HEK293 (cell line): ENCODE results near the gene ICAM2.

Experiments
- CTCF ChIA-PET: fragments of 350-600 bp; formaldehyde crosslinking; extraction: SDS; loops from one replicate; lab custom pipeline; 2021; ENCODE audit warnings: antibody characterized with exemption; lab: Yijun Ruan, JAX
- POLR2A ChIA-PET: fragments of 300-600 bp; formaldehyde crosslinking; extraction: SDS; loops from one replicate; lab custom pipeline; 2020; ENCODE audit warnings: antibody characterized with exemption, inconsistent platforms; lab: Yijun Ruan, JAX
- H3K27ac ChIP-seq: fragments of 200-500 bp; sonication (Bioruptor generic); 2 replicates; pipeline ENCODE4 v1.5.1; 2014; ENCODE audit warnings: low read depth, low read length, control low read depth, inconsistent platforms; ENCODE audit errors: extremely low read depth
- H3K36me3 ChIP-seq, 2 experiments: fragments of 200-500 bp in 1 of 2; sonication (Bioruptor generic) in 1 of 2; 1 replicate in 1 of 2; 2 replicates in 1 of 2; pipeline ENCODE4 v1.5.1; 2014 to 2017; ENCODE audit warnings: inconsistent platforms in 2 of 2, low read length in 2 of 2; ENCODE audit not compliant: control insufficient read depth in 2 of 2, insufficient read depth in 1 of 2
- H3K4me1 ChIP-seq: fragments of 200-500 bp; sonication (Bioruptor generic); 2 replicates; pipeline ENCODE4 v1.5.1; 2014; ENCODE audit warnings: mild to moderate bottlenecking, low read length, inconsistent platforms; ENCODE audit not compliant: control insufficient read depth, insufficient read depth
- H3K4me3 ChIP-seq: 2 replicates; pipeline ENCODE4 v1.5.1; 2011; ENCODE audit warnings: low read depth, mild to moderate bottlenecking, control low read depth, low read length, moderate library complexity
- H3K9me3 ChIP-seq: fragments of 200-500 bp; sonication (Bioruptor generic); 2 replicates; pipeline ENCODE4 v1.5.1; 2014; ENCODE audit warnings: low read depth, low read length, inconsistent platforms; ENCODE audit not compliant: control insufficient read depth, insufficient read depth
- AEBP2 ChIP-seq: fragments of 450-650 bp; formaldehyde crosslinking; IDR thresholded peaks from 2 replicates; pipeline ENCODE4 v1.5.1; 2016; ENCODE audit warnings: missing biosample characterization, missing genetic modification characterization, borderline replicate concordance
- FEZF1 ChIP-seq: fragments of 450-650 bp; formaldehyde crosslinking; IDR thresholded peaks from 2 replicates; pipeline ENCODE4 v1.5.1; 2016; ENCODE audit warnings: missing biosample characterization, missing genetic modification characterization
- KLF1 ChIP-seq: fragments of 450-650 bp; formaldehyde crosslinking; IDR thresholded peaks from 2 replicates; pipeline ENCODE4 v1.5.1; 2016; ENCODE audit warnings: missing biosample characterization, missing genetic modification characterization
- KLF16 ChIP-seq: fragments of 450-650 bp; formaldehyde crosslinking; IDR thresholded peaks from 2 replicates; pipeline ENCODE4 v1.5.1; 2017; ENCODE audit warnings: missing biosample characterization, missing genetic modification characterization
- KLF9 ChIP-seq: fragments of 450-650 bp; formaldehyde crosslinking; IDR thresholded peaks from 2 replicates; pipeline ENCODE4 v1.5.1; 2016; ENCODE audit warnings: missing biosample characterization, missing genetic modification characterization, low read depth
- MEIS1 ChIP-seq: sonication (generic); formaldehyde crosslinking; IDR thresholded peaks from 2 replicates; pipeline ENCODE4 v1.8.1; 2022; ENCODE audit warnings: missing genetic modification reagents, mild to moderate bottlenecking, borderline replicate concordance
- MYNN ChIP-seq: fragments of 450-650 bp; formaldehyde crosslinking; IDR thresholded peaks from 2 replicates; pipeline ENCODE4 v1.5.1; 2016; ENCODE audit warnings: missing biosample characterization, missing genetic modification characterization, borderline replicate concordance
- ZBTB11 ChIP-seq: fragments of 450-650 bp; formaldehyde crosslinking; conservative IDR thresholded peaks from 2 replicates; pipeline ENCODE4 v1.5.1; 2016; ENCODE audit warnings: low read depth, missing biosample characterization, missing genetic modification characterization
- ZBTB17 ChIP-seq: fragments of 450-650 bp; formaldehyde crosslinking; IDR thresholded peaks from 2 replicates; pipeline ENCODE4 v1.5.1; 2016; ENCODE audit warnings: missing biosample characterization, missing genetic modification characterization
- ZBTB7A ChIP-seq: fragments of 450-650 bp; formaldehyde crosslinking; IDR thresholded peaks from 2 replicates; pipeline ENCODE4 v1.5.1; 2016; ENCODE audit warnings: low read depth, missing biosample characterization, missing genetic modification characterization
- ZNF10 ChIP-seq: fragments of 450-650 bp; formaldehyde crosslinking; IDR thresholded peaks from 2 replicates; pipeline ENCODE4 v1.5.1; 2017; ENCODE audit warnings: missing biosample characterization, missing genetic modification characterization
- ZNF138 ChIP-seq: fragments of 450-650 bp; formaldehyde crosslinking; IDR thresholded peaks from 2 replicates; pipeline ENCODE4 v1.5.1; 2016; ENCODE audit warnings: missing biosample characterization, missing genetic modification characterization, borderline replicate concordance
- ZNF157 ChIP-seq: fragments of 450-650 bp; formaldehyde crosslinking; IDR thresholded peaks from 2 replicates; pipeline ENCODE4 v1.5.1; 2016; ENCODE audit warnings: missing biosample characterization, missing genetic modification characterization
- ZNF2 ChIP-seq: fragments of 450-650 bp; formaldehyde crosslinking; IDR thresholded peaks from 2 replicates; pipeline ENCODE4 v1.5.1; 2016; ENCODE audit warnings: missing biosample characterization, missing genetic modification characterization
- ZNF274 ChIP-seq, 2 experiments: fragments of 200-500 bp in 1 of 2; fragments of 450-650 bp in 1 of 2; sonication (Bioruptor generic) in 1 of 2; formaldehyde crosslinking in 1 of 2; IDR thresholded peaks; 2 replicates each; pipeline versions ENCODE4 v1.5.1 to v1.6.1; 2014 to 2016; ENCODE audit warnings: borderline replicate concordance in 1 of 2, inconsistent platforms in 1 of 2, low read length in 1 of 2, missing biosample characterization in 1 of 2, missing genetic modification characterization in 1 of 2
- ZNF354C ChIP-seq: fragments of 450-650 bp; formaldehyde crosslinking; IDR thresholded peaks from 2 replicates; pipeline ENCODE4 v1.5.1; 2016; ENCODE audit warnings: missing biosample characterization, missing genetic modification characterization, low read depth, borderline replicate concordance
- ZNF426 ChIP-seq: fragments of 450-650 bp; formaldehyde crosslinking; IDR thresholded peaks from 2 replicates; pipeline ENCODE4 v1.5.1; 2017; ENCODE audit warnings: missing biosample characterization, missing genetic modification characterization, mild to moderate bottlenecking, inconsistent platforms, moderate library complexity
- ZNF549 ChIP-seq: fragments of 450-650 bp; IDR thresholded peaks from 2 replicates; pipeline ENCODE4 v1.5.1; 2018; ENCODE audit warnings: missing biosample characterization, missing genetic modification characterization, mild to moderate bottlenecking, inconsistent platforms, moderate library complexity
- ZNF768 ChIP-seq: fragments of 450-650 bp; formaldehyde crosslinking; IDR thresholded peaks from 2 replicates; pipeline ENCODE4 v1.5.1; 2018; ENCODE audit warnings: missing biosample characterization, mild to moderate bottlenecking, missing genetic modification characterization
- ZNF785 ChIP-seq: fragments of 450-650 bp; formaldehyde crosslinking; IDR thresholded peaks from 2 replicates; pipeline ENCODE4 v1.5.1; 2016; ENCODE audit warnings: missing biosample characterization, missing genetic modification characterization
- ZSCAN23 ChIP-seq: fragments of 450-650 bp; formaldehyde crosslinking; IDR thresholded peaks from 2 replicates; pipeline ENCODE4 v1.5.1; 2016; ENCODE audit warnings: missing biosample characterization, missing genetic modification characterization
- ZXDB ChIP-seq: fragments of 450-650 bp; formaldehyde crosslinking; IDR thresholded peaks from 2 replicates; pipeline ENCODE4 v1.5.1; 2016; ENCODE audit warnings: missing biosample characterization, missing genetic modification characterization
- TF ChIP-seq, protein P1 (sequence below): fragments of 450-650 bp; formaldehyde crosslinking; IDR thresholded peaks from 2 replicates; pipeline ENCODE4 v1.5.1; 2016; ENCODE audit warnings: missing biosample characterization, missing genetic modification characterization
- TF ChIP-seq, protein P2 (sequence below): fragments of 450-650 bp; formaldehyde crosslinking; IDR thresholded peaks from 2 replicates; pipeline ENCODE4 v1.5.1; 2017; ENCODE audit warnings: missing biosample characterization, missing genetic modification characterization
- TF ChIP-seq, protein P3 (sequence below): fragments of 450-650 bp; IDR thresholded peaks from 2 replicates; pipeline ENCODE4 v1.5.1; 2018; ENCODE audit warnings: missing biosample characterization, missing genetic modification characterization

Gene ICAM2

GRCh38 chr17:63955232-63955631, 65.2 kb downstream of the ICAM2 start:
- CTCF ChIA-PET, result interaction anchor here (1.0 to 1.1 kb wide), 2 partner anchors 9 to 44 kb away, joined by 3 read pairs; no protein-coding TSS in a partner anchor

DNA sequence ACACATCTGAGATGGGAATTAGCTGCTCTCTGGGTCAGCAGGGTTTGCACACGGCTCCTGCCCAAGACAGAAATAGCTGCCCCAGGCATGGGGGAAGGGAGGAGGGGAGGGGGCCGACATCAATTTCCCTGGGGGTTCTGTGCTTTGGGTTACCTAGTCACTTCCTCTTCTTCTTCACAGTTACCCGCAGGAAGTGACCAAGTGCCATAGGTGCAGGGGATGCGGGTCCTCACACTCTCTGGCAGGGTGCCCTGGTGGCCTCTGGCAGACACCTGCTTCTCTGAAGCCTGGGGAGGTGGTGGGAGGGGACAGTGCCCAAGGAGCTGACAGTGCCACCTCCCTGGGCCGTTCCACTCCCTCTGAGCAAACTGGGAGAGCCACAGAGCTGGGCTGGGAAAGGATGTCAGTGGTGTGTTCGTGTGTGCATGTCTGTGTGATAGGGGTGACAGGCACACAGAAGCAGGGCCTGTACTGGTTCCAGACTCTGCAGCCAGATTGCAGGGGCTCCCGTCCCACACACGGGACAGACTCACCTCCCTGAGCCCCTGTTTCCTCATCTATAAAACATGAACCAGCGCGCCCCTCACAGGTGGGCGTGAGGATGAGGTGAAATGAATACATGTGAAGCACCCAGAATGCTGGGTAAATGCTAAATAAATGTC, 65.9 kb downstream of the ICAM2 start:
- Histone ChIP-seq H3K36me3 (no peaks in the 10 kb centered on the region), H3K4me1 (no peaks in the 10 kb centered on the region), H3K4me3 (no peak overlapping the region), H3K9me3 (no peaks in the 10 kb centered on the region), H3K27ac (no peak overlapping the region)
- ChIA-PET POLR2A (no interaction called here), CTCF (interaction anchor here (0.7 to 1.8 kb wide), 5 partner anchors 8 to 1634 kb away, joined by 3 to 5 read pairs (median 3); partner anchors contain the start of gene GH1)
- no peak for TF ChIP-seq MEIS1 (CRISPR knock-in tag)
- TF ChIP-seq ZNF354C (tag by site-specific recombination), result no peak
- TF ChIP-seq KLF16 (tag by site-specific recombination), result no peak
- no peak for TF ChIP-seq AEBP2
- TF ChIP-seq ZNF157 (tag by site-specific recombination), result no peak
- no peak for TF ChIP-seq KLF9 (tag by site-specific recombination)
- TF ChIP-seq, protein P1, sequence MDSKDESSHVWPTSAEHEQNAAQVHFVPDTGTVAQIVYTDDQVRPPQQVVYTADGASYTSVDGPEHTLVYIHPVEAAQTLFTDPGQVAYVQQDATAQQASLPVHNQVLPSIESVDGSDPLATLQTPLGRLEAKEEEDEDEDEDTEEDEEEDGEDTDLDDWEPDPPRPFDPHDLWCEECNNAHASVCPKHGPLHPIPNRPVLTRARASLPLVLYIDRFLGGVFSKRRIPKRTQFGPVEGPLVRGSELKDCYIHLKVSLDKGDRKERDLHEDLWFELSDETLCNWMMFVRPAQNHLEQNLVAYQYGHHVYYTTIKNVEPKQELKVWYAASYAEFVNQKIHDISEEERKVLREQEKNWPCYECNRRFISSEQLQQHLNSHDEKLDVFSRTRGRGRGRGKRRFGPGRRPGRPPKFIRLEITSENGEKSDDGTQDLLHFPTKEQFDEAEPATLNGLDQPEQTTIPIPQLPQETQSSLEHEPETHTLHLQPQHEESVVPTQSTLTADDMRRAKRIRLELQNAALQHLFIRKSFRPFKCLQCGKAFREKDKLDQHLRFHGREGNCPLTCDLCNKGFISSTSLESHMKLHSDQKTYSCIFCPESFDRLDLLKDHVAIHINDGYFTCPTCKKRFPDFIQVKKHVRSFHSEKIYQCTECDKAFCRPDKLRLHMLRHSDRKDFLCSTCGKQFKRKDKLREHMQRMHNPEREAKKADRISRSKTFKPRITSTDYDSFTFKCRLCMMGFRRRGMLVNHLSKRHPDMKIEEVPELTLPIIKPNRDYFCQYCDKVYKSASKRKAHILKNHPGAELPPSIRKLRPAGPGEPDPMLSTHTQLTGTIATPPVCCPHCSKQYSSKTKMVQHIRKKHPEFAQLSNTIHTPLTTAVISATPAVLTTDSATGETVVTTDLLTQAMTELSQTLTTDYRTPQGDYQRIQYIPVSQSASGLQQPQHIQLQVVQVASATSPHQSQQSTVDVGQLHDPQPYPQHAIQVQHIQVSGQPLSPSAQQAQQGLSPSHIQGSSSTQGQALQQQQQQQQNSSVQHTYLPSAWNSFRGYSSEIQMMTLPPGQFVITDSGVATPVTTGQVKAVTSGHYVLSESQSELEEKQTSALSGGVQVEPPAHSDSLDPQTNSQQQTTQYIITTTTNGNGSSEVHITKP (tag by site-specific recombination), result peak; percentile 77
- no peak for TF ChIP-seq KLF1 (tag by site-specific recombination)
- no peak for TF ChIP-seq ZNF2 (tag by site-specific recombination)
- TF ChIP-seq ZBTB7A (tag by site-specific recombination), result no peak
- TF ChIP-seq ZBTB11 (tag by site-specific recombination), result no peak
- TF ChIP-seq ZBTB17, result peak; percentile 51; the same call in 1 of the 2 replicates
- TF ChIP-seq ZNF549 (tag by site-specific recombination), result no peak
- no peak for TF ChIP-seq ZXDB (tag by site-specific recombination)
- TF ChIP-seq, protein P2, sequence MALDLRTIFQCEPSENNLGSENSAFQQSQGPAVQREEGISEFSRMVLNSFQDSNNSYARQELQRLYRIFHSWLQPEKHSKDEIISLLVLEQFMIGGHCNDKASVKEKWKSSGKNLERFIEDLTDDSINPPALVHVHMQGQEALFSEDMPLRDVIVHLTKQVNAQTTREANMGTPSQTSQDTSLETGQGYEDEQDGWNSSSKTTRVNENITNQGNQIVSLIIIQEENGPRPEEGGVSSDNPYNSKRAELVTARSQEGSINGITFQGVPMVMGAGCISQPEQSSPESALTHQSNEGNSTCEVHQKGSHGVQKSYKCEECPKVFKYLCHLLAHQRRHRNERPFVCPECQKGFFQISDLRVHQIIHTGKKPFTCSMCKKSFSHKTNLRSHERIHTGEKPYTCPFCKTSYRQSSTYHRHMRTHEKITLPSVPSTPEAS (tag by site-specific recombination), result no peak
- TF ChIP-seq ZSCAN23, result no peak
- no peak for TF ChIP-seq FEZF1 (tag by site-specific recombination)
- TF ChIP-seq ZNF768 (tag by site-specific recombination), result no peak

More at GRCh38 chr17:63955232-63955631, 65.2 kb downstream of the ICAM2 start:
- POLR2A ChIA-PET, result no interaction called here
- H3K27ac ChIP-seq, result no peak overlapping the region
- no peaks in the 10 kb centered on the region for H3K36me3 ChIP-seq
- TF ChIP-seq ZNF274 (IDR thresholded peaks at IDR 0.05; ENCODE audit: low read length), result no peak
- TF ChIP-seq ZNF274 (tag by site-specific recombination; IDR thresholded peaks at IDR 0.05; ENCODE audit: borderline replicate concordance), result no peak
- TF ChIP-seq ZNF10, result no peak
- no peak for TF ChIP-seq ZNF426 (tag by site-specific recombination)
- TF ChIP-seq, protein P3, sequence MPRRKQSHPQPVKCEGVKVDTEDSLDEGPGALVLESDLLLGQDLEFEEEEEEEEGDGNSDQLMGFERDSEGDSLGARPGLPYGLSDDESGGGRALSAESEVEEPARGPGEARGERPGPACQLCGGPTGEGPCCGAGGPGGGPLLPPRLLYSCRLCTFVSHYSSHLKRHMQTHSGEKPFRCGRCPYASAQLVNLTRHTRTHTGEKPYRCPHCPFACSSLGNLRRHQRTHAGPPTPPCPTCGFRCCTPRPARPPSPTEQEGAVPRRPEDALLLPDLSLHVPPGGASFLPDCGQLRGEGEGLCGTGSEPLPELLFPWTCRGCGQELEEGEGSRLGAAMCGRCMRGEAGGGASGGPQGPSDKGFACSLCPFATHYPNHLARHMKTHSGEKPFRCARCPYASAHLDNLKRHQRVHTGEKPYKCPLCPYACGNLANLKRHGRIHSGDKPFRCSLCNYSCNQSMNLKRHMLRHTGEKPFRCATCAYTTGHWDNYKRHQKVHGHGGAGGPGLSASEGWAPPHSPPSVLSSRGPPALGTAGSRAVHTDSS (tag by site-specific recombination), result no peak
- TF ChIP-seq ZNF785 (tag by site-specific recombination), result no peak
- no peak for TF ChIP-seq ZNF138 (tag by site-specific recombination)
- TF ChIP-seq KLF16 (tag by site-specific recombination), result no peak
- no peak for TF ChIP-seq MYNN (tag by site-specific recombination)
- no peaks in the 10 kb centered on the region for H3K4me1 ChIP-seq
- no peaks in the 10 kb centered on the region for H3K9me3 ChIP-seq
- no peak overlapping the region for H3K4me3 ChIP-seq
